ENCODE measurements around the gene GUCA1C.

- TF ChIP-seq, protein P1, sequence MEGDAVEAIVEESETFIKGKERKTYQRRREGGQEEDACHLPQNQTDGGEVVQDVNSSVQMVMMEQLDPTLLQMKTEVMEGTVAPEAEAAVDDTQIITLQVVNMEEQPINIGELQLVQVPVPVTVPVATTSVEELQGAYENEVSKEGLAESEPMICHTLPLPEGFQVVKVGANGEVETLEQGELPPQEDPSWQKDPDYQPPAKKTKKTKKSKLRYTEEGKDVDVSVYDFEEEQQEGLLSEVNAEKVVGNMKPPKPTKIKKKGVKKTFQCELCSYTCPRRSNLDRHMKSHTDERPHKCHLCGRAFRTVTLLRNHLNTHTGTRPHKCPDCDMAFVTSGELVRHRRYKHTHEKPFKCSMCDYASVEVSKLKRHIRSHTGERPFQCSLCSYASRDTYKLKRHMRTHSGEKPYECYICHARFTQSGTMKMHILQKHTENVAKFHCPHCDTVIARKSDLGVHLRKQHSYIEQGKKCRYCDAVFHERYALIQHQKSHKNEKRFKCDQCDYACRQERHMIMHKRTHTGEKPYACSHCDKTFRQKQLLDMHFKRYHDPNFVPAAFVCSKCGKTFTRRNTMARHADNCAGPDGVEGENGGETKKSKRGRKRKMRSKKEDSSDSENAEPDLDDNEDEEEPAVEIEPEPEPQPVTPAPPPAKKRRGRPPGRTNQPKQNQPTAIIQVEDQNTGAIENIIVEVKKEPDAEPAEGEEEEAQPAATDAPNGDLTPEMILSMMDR (IDR thresholded peaks at IDR 0.05): no peak
- TF ChIP-seq POLR2A (IDR thresholded peaks at IDR 0.05): no peak
Observed at GRCh38 chr3:108863799-108864135, 89.9 kb downstream of the GUCA1C start.

All from thyroid gland (tissue), 4 donors.